ENCODE results near the gene FBXO28.

FBXO28 gene

GRCh38 chr1:224095867-224096266, 18.0 kb upstream of the FBXO28 start:
- no peak for DNase-seq (ENCODE audit: low spot score)

DNA sequence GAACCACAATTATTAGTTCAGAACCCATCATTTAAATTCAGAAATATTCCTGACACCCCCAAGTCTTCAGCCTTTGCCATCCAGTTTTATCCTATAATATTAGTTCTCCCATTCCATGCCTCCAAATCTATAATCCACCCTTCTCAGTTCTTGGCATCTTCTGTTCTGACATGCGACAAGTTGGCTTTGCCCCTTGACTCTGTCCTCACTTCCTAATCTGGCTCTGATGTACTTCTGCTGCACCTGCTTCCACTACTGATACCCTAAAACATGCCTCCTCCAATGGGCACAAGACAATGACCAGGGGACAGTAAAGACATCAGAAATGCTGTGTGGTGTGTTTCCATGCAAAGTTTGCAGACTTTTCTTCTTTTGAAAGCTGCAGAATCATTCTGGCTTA, 17.1 kb upstream of the FBXO28 start:
- no peak for DNase-seq (ENCODE audit: low spot score)

DNA sequence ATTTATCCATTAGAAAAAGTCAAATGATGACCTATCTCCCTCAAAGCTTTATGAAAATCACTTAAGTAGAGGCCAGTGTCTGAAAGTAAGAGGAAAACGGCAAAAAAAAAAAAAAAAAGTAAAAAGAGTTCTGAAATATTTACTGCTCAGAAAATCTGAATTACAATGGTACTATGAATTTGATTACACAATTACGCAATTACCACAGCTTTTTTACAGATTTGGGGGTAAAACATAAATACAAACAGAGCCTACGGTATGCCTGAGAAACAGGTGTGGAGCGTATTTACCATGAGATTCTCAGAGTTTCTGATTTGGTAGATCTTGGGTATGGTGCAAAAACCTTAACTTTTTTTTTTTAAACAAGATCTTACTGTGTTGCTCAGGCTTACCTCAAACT, 15.9 kb upstream of the FBXO28 start:
- no peak for DNase-seq (ENCODE audit: low spot score)

DNA sequence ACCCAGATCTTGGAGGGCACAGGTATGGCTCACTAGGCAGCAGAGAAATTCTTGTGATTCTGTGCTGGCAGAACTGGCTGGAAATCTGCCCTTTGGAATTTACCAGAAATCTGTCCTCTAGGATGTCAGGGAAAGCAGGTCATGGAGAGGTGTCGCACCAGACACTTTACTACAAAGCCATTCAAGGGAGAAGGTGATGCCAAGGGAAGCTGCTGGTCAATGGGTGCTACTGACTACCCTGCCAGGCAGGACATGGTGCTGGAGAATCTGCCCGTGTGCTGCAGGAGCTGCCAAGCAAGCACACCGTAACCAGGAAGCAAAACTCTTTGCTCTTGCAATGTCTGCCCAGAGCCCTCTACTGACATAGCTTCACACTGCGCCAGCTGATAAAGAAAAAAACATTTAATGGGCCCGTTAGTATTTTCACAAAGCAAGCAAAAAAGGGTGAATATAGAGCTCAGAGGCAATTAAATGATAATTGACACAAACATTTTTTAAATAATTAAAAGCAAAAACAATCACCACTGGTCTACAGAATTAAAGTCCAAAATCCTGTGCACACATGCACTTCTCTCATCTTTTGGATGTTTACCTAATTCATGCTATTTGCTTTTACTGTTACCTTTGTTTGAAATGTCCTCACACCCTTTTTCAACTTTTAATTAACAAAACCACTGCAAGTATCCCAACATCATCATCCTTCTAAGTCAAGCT, 7.2 kb upstream of the FBXO28 start:
- peak; percentile 85 for DNase-seq (ENCODE audit: low spot score)

- no peak for DNase-seq (ENCODE audit: low spot score)
These were observed 6.7 kb upstream of the FBXO28 start for GRCh38 chr1:224107282-224107625.

- no peak for DNase-seq (ENCODE audit: low spot score)
These were observed 4.9 kb upstream of the FBXO28 start for GRCh38 chr1:224108991-224109390.

- DNase-seq (ENCODE audit: low spot score) = no peak
These were observed 3.9 kb upstream of the FBXO28 start for GRCh38 chr1:224109981-224110380.

GRCh38 chr1:224113005-224113404, 906 bp upstream of the FBXO28 start:
- DNase-seq (ENCODE audit: low spot score) = no peak

- DNase-seq (ENCODE audit: low spot score) = no peak
These were observed 380 bp upstream of the FBXO28 start for GRCh38 chr1:224113545-224113917.

- peak; percentile 39 for DNase-seq (ENCODE audit: low spot score)
These were observed 870 bp downstream of the FBXO28 start for GRCh38 chr1:224114787-224115175.

- DNase-seq (ENCODE audit: low spot score) = peak; percentile 90
These were observed 2.2 kb downstream of the FBXO28 start for GRCh38 chr1:224116131-224116530.

- no peak for DNase-seq (ENCODE audit: low spot score)
These were observed 4.8 kb downstream of the FBXO28 start for GRCh38 chr1:224118688-224119087.

- DNase-seq (ENCODE audit: low spot score) = no peak
These were observed 9.2 kb downstream of the FBXO28 start for GRCh38 chr1:224123136-224123535.

DNA sequence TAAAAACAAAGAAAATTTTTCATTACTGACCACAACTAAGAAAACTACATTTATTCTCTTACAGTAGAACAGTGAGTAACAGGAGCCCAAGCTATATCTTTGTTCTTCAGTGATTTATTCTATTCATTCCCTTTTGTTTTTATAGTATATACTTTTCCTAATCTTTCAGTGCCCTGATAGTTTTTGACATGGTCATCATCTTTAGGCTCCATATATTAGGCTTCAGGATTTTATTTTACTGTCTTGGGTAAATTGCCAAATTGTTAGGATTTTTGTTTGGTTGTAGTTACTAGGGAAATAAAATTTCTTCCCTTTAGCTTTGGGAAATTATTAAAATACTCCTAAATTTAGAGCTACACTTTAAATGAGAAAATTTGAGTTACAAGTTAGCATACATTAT, 10.3 kb downstream of the FBXO28 start:
- no peak for DNase-seq (ENCODE audit: low spot score)

DNA sequence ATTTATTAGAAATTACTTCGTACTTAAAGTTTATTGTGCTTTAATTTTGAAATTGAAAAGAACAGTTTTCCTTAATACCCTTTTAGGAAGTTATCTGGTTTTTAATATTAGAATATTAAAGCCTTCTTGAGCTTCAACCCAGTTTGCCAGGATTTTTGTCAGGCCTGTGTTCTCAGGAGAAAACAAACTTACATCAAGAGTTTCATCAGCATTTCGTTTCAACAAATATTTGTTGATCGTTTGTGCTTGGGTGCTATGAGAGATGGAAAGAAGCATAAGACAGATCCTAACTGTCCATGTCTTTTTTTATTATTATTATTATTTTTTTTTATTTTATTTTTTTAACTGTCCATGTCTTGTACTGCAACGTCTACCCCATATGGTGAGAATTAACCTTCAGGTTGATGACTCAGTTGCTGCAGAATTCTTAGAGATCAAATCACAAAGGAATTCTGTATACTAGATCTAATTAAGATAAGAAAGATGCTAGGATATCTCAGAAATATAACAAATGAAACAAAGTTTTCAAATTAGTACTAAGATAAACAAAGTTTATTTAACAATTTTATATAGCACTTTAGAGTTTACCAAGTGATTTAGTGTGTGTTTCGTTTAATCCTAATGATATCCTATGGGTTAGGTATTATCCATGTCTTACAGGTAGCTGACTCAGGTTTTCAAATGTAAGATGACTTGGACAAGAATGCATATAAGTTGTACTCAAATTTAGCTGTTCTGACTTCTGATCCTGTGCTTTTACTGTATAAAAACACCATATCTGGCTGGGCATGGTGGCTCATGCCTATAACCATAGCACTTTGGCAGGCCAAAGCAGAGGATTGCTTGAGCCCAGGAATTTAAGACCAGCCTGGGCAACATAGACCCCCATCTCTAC, 14.3 kb downstream of the FBXO28 start:
- DNase-seq (ENCODE audit: low spot score) = no peak

- DNase-seq (ENCODE audit: low spot score) = no peak
These were observed 17.3 kb downstream of the FBXO28 start for GRCh38 chr1:224131253-224131652.

DNA sequence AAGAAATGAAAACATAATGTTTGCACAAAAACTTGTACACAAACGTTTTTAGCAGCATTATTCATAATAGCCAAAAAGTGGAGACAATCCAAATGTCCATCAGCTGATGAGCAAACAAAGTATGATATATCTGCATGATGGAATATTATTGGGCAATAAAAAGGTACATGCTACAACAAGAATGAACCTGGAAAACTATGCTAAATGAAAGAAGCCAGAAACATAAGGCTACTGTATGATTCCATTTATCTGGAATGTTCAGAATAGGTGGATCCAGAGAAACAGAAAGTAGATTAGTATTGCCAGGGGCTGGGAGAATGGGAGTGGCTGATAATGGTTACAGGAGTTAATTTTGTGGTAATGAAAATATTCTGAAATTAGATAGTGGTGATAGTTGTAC, 19.0 kb downstream of the FBXO28 start:
- no peak for DNase-seq (ENCODE audit: low spot score)

DNA sequence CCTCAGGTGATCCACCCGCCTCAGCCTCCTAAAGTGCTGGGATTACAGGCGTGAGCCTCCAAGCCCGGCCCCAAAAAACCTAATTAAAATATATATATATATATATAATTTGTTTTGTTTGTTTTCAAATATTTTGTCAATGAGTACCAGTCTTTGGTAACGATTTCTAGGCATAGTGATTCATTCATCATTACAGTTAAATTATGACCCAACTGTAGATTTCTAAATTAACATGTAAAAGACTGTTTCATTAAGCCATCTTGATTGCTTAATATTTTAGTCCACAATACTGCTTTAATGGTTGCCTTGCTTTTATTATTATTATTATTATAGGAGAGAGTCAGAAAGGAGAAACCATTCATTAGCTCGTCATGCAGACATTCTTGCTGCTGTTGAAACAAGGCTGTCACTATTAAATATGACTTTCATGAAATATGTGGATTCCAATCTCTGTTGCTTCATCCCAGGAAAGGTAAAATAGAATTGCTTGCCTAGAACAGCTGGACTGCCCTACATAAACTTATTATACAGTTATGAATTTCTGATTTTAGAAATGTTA, 19.9 kb downstream of the FBXO28 start:
- no peak for DNase-seq (ENCODE audit: low spot score)

DNA sequence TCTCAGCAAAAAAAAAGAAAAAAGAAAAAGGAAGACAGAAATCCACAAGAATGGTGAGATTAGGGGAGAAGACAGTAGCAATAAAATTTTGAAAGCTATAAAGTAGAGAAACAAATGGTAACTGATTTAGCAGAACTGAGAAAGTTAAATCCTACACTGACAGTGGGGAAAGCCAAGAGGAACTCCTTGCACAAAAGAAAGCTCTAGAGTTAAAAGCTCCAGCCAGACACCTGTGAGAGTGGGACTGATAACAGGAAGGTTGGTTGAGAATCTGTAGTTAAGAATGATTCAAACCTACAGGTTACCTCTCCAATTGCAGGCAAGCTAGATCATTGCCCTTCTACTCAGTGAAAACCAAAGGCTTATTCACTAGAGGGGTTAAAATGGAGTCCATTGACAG, 23.6 kb downstream of the FBXO28 start:
- DNase-seq (ENCODE audit: low spot score) = no peak

GRCh38 chr1:224138198-224138597, 24.3 kb downstream of the FBXO28 start:
- no peak for DNase-seq (ENCODE audit: low spot score)

DNA sequence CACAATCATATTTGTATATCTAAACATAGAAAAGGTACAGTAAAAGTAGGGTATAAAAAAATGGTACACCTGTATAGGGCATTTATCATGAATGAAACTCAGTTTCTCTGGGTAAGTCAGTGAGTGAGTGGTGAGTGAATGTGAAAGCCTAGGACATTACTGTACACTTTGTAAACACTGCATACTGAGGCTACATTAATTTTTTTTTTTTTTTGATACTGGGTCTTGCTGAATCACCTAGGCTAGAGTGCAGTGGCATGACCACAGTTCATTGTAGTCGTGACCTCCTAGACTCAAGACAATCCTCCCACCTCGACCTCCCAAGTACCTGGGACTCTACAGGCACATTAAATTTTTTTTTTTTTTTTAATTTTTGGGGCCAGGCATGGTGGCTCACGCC, 27.8 kb downstream of the FBXO28 start:
- no peak for DNase-seq (ENCODE audit: low spot score)

DNA sequence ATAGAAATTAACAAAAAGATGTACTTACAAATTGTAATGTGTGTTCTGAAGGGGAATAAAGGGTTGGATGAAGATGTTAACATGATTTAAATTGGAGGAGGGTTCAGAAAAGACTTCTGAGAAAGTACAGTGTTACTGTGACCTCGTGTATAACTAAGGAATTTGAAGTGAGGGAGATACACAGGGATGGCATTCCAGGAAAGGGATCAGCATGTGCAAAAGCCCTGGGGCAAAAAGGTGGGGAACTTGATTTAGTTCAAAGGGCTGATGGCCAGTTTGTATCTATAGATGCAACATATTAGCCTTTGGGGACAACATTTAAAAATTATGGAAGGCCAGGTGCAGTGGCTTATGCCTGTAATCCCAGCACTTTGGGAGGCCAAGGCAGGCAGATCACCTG, 35.8 kb downstream of the FBXO28 start:
- DNase-seq (ENCODE audit: low spot score) = no peak

DNA sequence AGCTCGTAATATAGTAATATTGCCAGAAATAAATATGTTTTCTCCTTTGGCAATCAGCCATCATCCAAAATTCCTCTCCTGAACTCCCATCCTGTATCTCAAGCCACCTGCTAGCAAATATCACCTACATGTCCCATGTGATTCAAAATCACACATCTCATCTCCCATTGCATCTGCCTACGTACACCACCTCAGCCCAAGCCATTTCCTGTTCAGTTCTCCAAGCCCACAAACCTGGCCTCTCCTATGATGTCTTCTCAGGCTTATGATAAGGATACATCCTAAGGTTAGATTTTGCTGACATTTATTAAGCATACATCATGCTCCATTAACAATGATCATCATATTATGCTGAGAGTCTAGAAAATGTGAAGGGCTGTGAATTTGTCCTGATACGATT, 37.2 kb downstream of the FBXO28 start:
- no peak for DNase-seq (ENCODE audit: low spot score)

All from RKO (cell line).